GM12874 (cell line): ENCODE results near the gene OR6A2.

ENCODE experiments used
- CTCF ChIP-seq: IDR thresholded peaks from 2 replicates; pipeline ENCODE4 v1.5.1; 2011; ENCODE audit warnings: low read depth, mild to moderate bottlenecking, control low read depth, low read length, moderate library complexity; ENCODE audit not compliant: insufficient read depth

OR6A2 gene

DNA sequence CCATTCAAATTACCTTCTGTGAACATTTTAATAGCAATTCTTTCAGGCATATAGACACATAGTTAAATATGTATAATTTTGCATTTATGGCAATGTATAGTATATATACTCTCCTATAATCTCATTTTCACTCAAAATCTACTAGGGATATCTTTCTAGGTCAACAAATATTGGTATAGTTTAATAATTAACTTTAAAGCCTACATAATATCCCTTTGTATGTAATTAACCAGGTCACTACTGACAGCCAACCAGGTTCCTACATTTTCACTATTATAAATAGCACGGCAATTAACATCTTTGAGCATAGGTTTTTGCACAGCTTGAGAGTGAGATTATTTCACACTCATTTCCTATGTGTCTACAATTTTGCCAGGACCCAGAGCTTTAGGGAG is 43.5 kb downstream of the OR6A2 start:
- TF ChIP-seq CTCF = no peak

DNA sequence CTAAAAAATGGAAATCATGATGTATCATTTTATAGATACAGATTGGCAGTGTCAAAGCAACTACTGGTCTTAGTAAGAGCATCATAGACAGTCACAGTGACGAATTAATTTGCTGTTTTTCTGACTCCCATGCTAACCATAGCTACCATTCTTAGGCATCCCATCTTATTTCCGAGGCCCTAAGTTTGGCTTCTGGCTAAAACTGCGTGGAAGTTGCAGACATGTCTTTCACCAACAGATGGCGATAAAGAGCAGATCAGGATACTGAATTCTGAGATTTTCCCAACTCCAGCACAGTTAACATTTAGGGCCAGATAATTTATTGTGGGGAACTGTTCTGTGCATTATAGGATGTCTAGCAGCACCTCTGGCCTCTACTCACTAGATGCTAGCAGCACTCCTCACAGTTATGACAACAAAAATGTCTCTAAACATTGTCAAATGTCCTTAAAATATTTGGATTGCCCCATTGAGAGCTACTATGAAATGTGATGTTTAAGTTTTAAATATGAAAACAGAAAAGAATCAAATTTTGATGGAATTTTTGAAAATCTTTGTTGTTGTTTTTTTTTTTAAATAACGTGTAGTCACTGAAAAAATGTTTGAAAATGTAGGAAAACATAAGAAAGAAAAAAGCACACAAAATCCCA is 44.1 kb downstream of the OR6A2 start:
- TF ChIP-seq CTCF = peak; percentile 81

GRCh38 chr11:6747097-6747668 is 52.3 kb downstream of the OR6A2 start:
- TF ChIP-seq CTCF = no peak

GRCh38 chr11:6746626-6747025 is 52.9 kb downstream of the OR6A2 start:
- no peak for TF ChIP-seq CTCF

GRCh38 chr11:6746086-6746618 is 53.3 kb downstream of the OR6A2 start:
- no peak for TF ChIP-seq CTCF

- no peak for TF ChIP-seq CTCF
These were observed 53.9 kb downstream of the OR6A2 start for GRCh38 chr11:6745465-6746015.

DNA sequence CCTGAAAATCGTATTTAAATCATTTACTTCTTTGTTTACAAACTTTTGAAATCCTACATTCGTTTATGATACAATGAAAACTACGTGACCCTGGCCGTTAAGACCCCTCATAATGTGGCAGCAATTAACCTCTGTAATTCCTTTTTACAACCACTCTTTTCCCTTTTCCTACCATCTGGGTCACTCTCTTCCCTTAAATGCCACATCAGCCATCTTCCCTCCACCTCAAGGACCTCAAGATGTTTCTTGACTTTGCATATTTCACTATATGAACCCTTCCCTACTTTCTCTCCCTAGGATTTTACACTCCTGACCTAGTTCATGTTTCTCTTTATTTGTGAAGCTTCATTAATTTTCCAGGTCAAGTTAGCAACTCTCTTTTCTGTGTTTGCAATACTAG is 54.5 kb downstream of the OR6A2 start:
- TF ChIP-seq CTCF = no peak
